ENCODE data around the gene CGB7. TPM values are rescaled to one million over a fixed set of nuclear protein-coding genes. Genes with fewer than 3 reads are reported as not detected.
A peak's percentile ranks its signal among the peaks of the same experiment; 100 is the strongest.

The CGB7 gene
- total RNA-seq, 4 donors from 2014 or later, result 0.22 to 4.4 (median 1.7) TPM; not detected in 1

- H3K4me3 ChIP-seq, result no peak overlapping the region
- no peak for DNase-seq
- TF ChIP-seq POLR2A (IDR thresholded peaks at IDR 0.05), result no peak
- TF ChIP-seq, protein P1, sequence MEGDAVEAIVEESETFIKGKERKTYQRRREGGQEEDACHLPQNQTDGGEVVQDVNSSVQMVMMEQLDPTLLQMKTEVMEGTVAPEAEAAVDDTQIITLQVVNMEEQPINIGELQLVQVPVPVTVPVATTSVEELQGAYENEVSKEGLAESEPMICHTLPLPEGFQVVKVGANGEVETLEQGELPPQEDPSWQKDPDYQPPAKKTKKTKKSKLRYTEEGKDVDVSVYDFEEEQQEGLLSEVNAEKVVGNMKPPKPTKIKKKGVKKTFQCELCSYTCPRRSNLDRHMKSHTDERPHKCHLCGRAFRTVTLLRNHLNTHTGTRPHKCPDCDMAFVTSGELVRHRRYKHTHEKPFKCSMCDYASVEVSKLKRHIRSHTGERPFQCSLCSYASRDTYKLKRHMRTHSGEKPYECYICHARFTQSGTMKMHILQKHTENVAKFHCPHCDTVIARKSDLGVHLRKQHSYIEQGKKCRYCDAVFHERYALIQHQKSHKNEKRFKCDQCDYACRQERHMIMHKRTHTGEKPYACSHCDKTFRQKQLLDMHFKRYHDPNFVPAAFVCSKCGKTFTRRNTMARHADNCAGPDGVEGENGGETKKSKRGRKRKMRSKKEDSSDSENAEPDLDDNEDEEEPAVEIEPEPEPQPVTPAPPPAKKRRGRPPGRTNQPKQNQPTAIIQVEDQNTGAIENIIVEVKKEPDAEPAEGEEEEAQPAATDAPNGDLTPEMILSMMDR (IDR thresholded peaks at IDR 0.05), result peak in 1 of 6 experiments; percentile 34
- peaks cover 5 to 59% (median 20%) of the 10 kb centered on the region in 4 donors for H3K27me3 ChIP-seq
- 46 to 53% methylated on average over 14 to 18 of the region's 23 CpGs for WGBS, 2 donors
- H3K9me3 ChIP-seq, result no peaks in the 10 kb centered on the region
- intact Hi-C loops (cut with DNase I), result no loop called here
- H3K4me1 ChIP-seq, result peaks cover 0 to 23% (median 3%) of the 10 kb centered on the region in 3 donors
- H3K36me3 ChIP-seq, result no peaks in the 10 kb centered on the region
- no peak overlapping the region for H3K27ac ChIP-seq
Measured at GRCh38 chr19:49073514-49074378, 16.2 kb upstream of the CGB7 start.

GRCh38 chr19:49071860-49072547 lies 14.5 kb upstream of the CGB7 start:
- peaks cover 5 to 76% (median 20%) of the 10 kb centered on the region in 4 donors for H3K27me3 ChIP-seq
- peaks cover 0 to 23% (median 3%) of the 10 kb centered on the region in 3 donors for H3K4me1 ChIP-seq
- intact Hi-C loops (cut with DNase I), result no loop called here
- WGBS, 2 donors, result 0 to 25% methylated on average over 2 to 40 of the region's 93 CpGs
- peak overlapping the region in 2 of 4 donors; percentile 28 to 38 for H3K4me3 ChIP-seq
- H3K36me3 ChIP-seq, result no peaks in the 10 kb centered on the region
- no peak overlapping the region for H3K27ac ChIP-seq
- no peaks in the 10 kb centered on the region for H3K9me3 ChIP-seq
- no peak for TF ChIP-seq POLR2A (IDR thresholded peaks at IDR 0.05)
- TF ChIP-seq, protein P1 (IDR thresholded peaks at IDR 0.05), result no peak
- DNase-seq, result no peak

DNA sequence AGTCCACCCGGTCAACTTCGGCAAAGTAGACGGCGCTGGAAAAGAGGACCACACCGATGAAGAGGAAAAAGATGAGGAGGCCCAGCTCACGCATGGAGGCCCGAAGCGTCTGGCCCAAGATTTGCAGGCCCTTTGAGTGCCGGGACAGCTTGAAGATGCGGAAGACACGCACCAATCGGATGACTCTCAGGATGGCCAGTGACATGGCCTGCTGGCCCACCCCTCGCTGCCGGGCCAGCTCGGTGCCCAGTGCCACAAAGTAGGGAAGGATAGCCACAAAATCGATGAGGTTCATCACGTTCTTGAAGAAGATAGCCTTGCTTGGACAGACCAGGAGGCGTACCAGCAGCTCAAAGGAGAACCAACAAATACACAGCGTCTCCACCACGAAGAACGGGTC lies 12.9 kb upstream of the CGB7 start:
- H3K27me3 ChIP-seq, result peaks cover 5 to 92% (median 21%) of the 10 kb centered on the region in 4 donors
- TF ChIP-seq, protein P1 (IDR thresholded peaks at IDR 0.05), result no peak
- TF ChIP-seq POLR2A (IDR thresholded peaks at IDR 0.05), result no peak
- H3K27ac ChIP-seq, result no peak overlapping the region
- intact Hi-C loops (cut with DNase I), result no loop called here
- 90 to 92% methylated on average over 12 to 16 of the region's 21 CpGs for WGBS, 2 donors
- no peak overlapping the region for H3K4me3 ChIP-seq
- DNase-seq, result no peak
- H3K4me1 ChIP-seq, result peaks cover under 1 to 25% (median 3%) of the 10 kb centered on the region in 3 donors
- H3K9me3 ChIP-seq, result no peaks in the 10 kb centered on the region
- no peaks in the 10 kb centered on the region for H3K36me3 ChIP-seq

GRCh38 chr19:49069026-49069425 lies 11.5 kb upstream of the CGB7 start:
- TF ChIP-seq, protein P1 (IDR thresholded peaks at IDR 0.05), result no peak
- TF ChIP-seq POLR2A (IDR thresholded peaks at IDR 0.05), result no peak
- Histone ChIP-seq H3K36me3 (no peaks in the 10 kb centered on the region), H3K4me1 (peaks cover 9 to 37% (median 10%) of the 10 kb centered on the region in 3 donors), H3K27ac (no peak overlapping the region), H3K27me3 (peaks cover 5 to 100% (median 22%) of the 10 kb centered on the region in 4 donors), H3K9me3 (no peaks in the 10 kb centered on the region), H3K4me3 (no peak overlapping the region)
- WGBS, 2 donors, result 84 to 91% methylated on average over 6 to 9 of the region's 9 CpGs
- intact Hi-C loops (cut with DNase I), result no loop called here
- no peak for DNase-seq

GRCh38 chr19:49067554-49067953 lies 10.0 kb upstream of the CGB7 start:
- WGBS, 2 donors, result 46 to 62% methylated on average over 2 of the region's 3 CpGs
- no peak overlapping the region for H3K27ac ChIP-seq
- H3K4me3 ChIP-seq, result no peak overlapping the region
- H3K36me3 ChIP-seq, result no peaks in the 10 kb centered on the region
- DNase-seq, result no peak
- peaks cover 9 to 37% (median 10%) of the 10 kb centered on the region in 3 donors for H3K4me1 ChIP-seq
- H3K9me3 ChIP-seq, result no peaks in the 10 kb centered on the region
- intact Hi-C loops (cut with DNase I), result no loop called here
- TF ChIP-seq, protein P1 (IDR thresholded peaks at IDR 0.05), result no peak
- no peak for TF ChIP-seq POLR2A (IDR thresholded peaks at IDR 0.05)
- peaks cover 0 to 100% (median 11%) of the 10 kb centered on the region in 4 donors for H3K27me3 ChIP-seq

Measured in esophagus squamous epithelium (tissue), 5 donors.